K562 (cell line): ENCODE data around the gene SLC9A2. TPM values are rescaled to one million over a fixed set of nuclear protein-coding genes. Genes with fewer than 3 reads are reported as not detected.

Source experiments
- DNMT1 ChIP-seq: fragments of 450-650 bp; IDR thresholded peaks from 2 replicates; pipeline ENCODE4 v1.6.1; 2016; ENCODE audit warnings: antibody characterized with exemption, mild to moderate bottlenecking
- ZNF24 ChIP-seq: fragments of 450-650 bp; IDR thresholded peaks from 2 replicates; pipeline ENCODE4 v1.6.1; 2016
- polyA plus RNA-seq, 8 experiments: library from polyadenylated mRNA; depleted of rRNA in 4 of 8; stranded (reverse) in 5 of 8; unstranded in 3 of 8; fragments of >200 nt; fragmentation: Nextera tagmentation in 2 of 8; fragmentation: Illumina TruSeq in 1 of 8; extraction: Ambion mirVana in 2 of 8; extraction: Trizol in 1 of 8; gene quantifications; 2 replicates each; pipeline versions ENCODE4 v1.2.1 to v1.2.3, GENCODE V29; 2011 to 2014; ENCODE audit warnings: inconsistent platforms in 1 of 8, missing spikeins in 1 of 8
- total RNA-seq, 7 experiments: library from RNA; depleted of rRNA in 6 of 7; stranded (reverse); fragments of >200 nt in 6 of 7; fragmentation: Illumina TruSeq in 2 of 7; extraction: Trizol in 2 of 7; gene quantifications; 2 replicates each; pipeline versions ENCODE4 v1.2.1 to v1.2.3, GENCODE V29; 2011 to 2021; ENCODE audit warnings: low replicate concordance in 1 of 7
- TF ChIP-seq, protein P1 (sequence below), 2 experiments: fragments of 450-650 bp; formaldehyde crosslinking in 1 of 2; IDR thresholded peaks; 2 replicates each; pipeline versions ENCODE4 v1.4.0 to v1.6.1; 2014 to 2020; ENCODE audit warnings: mild to moderate bottlenecking in 2 of 2, borderline replicate concordance in 1 of 2, low read depth in 1 of 2
- TF ChIP-seq, protein P2 (sequence below), 3 experiments: IDR thresholded peaks in 2 of 3; conservative IDR thresholded peaks in 1 of 3; 2 replicates each; pipeline ENCODE4 v1.5.1; 2011 to 2012; ENCODE audit warnings: low read length in 3 of 3, mild to moderate bottlenecking in 3 of 3, control low read depth in 2 of 3, improper control_type of control experiment in 1 of 3, inconsistent platforms in 1 of 3, low read depth in 1 of 3, mixed read lengths in 1 of 3, moderate library complexity in 1 of 3; ENCODE audit not compliant: insufficient read depth in 2 of 3

SLC9A2 gene
- total and polyA plus RNA-seq, 9 of the 15 experiments (the other 6 are each of a cell fraction or from before 2014, with no cell fraction given) = 0.45 to 3.3 (median 1.6) TPM

DNA sequence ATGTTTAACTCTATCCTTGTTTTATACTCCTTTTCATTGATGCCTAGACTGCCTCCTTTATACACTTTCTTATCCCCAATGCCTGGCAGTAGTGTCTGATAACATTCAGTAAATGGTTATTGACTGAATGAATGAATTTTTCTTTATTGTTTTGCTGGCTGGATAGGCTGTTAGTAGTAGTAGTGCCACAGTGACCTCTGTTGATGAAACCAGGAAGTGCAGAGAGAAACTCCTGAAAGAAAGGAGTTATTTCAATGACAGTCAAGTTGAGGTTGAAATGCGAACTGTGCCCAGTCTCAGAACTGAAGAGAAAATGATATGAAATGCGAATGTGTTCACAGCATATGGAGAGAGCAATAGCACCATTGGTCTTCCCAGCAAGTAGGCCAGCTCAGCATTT lies 26.8 kb upstream of the SLC9A2 start (continued):
- TF ChIP-seq ZNF24 = peak; percentile 88
- no peak for TF ChIP-seq DNMT1
- TF ChIP-seq, protein P1, sequence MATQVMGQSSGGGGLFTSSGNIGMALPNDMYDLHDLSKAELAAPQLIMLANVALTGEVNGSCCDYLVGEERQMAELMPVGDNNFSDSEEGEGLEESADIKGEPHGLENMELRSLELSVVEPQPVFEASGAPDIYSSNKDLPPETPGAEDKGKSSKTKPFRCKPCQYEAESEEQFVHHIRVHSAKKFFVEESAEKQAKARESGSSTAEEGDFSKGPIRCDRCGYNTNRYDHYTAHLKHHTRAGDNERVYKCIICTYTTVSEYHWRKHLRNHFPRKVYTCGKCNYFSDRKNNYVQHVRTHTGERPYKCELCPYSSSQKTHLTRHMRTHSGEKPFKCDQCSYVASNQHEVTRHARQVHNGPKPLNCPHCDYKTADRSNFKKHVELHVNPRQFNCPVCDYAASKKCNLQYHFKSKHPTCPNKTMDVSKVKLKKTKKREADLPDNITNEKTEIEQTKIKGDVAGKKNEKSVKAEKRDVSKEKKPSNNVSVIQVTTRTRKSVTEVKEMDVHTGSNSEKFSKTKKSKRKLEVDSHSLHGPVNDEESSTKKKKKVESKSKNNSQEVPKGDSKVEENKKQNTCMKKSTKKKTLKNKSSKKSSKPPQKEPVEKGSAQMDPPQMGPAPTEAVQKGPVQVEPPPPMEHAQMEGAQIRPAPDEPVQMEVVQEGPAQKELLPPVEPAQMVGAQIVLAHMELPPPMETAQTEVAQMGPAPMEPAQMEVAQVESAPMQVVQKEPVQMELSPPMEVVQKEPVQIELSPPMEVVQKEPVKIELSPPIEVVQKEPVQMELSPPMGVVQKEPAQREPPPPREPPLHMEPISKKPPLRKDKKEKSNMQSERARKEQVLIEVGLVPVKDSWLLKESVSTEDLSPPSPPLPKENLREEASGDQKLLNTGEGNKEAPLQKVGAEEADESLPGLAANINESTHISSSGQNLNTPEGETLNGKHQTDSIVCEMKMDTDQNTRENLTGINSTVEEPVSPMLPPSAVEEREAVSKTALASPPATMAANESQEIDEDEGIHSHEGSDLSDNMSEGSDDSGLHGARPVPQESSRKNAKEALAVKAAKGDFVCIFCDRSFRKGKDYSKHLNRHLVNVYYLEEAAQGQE (IDR thresholded peaks at IDR 0.05; ENCODE audit: borderline replicate concordance) = peak; percentile 20; the same call in 1 of the 2 replicates
- TF ChIP-seq, protein P1 (CRISPR knock-in tag; IDR thresholded peaks at IDR 0.05; ENCODE audit: low read depth) = no peak
- TF ChIP-seq, protein P2, sequence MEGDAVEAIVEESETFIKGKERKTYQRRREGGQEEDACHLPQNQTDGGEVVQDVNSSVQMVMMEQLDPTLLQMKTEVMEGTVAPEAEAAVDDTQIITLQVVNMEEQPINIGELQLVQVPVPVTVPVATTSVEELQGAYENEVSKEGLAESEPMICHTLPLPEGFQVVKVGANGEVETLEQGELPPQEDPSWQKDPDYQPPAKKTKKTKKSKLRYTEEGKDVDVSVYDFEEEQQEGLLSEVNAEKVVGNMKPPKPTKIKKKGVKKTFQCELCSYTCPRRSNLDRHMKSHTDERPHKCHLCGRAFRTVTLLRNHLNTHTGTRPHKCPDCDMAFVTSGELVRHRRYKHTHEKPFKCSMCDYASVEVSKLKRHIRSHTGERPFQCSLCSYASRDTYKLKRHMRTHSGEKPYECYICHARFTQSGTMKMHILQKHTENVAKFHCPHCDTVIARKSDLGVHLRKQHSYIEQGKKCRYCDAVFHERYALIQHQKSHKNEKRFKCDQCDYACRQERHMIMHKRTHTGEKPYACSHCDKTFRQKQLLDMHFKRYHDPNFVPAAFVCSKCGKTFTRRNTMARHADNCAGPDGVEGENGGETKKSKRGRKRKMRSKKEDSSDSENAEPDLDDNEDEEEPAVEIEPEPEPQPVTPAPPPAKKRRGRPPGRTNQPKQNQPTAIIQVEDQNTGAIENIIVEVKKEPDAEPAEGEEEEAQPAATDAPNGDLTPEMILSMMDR (IDR thresholded peaks at IDR 0.05 in 2 of 3, conservative IDR thresholded peaks at IDR 0.05 in 1 of 3; ENCODE audit: insufficient read depth in 2 of 3, low read depth in 1 of 3, low read length in 3 of 3) = peak; percentile 36 to 49 (median 43); a peak in 4 of 6 replicates
